HG03558 (cell line): Measurements from ENCODE around the gene RHBDD2.
"Not testable (repeated sequence)": the region's sequence is repeated elsewhere in the genome, so short reads cannot be mapped to it uniquely, and the experiment has no call there.

ENCODE experiments used
- ATAC-seq: cut with Tn5 transposase; IDR thresholded peaks from one replicate; pipeline ENCODE4 v1.9.1; 2021; ENCODE audit warnings: moderate number of reproducible peaks; ENCODE audit not compliant: unreplicated experiment; ENCODE audit errors: extremely low read depth

The RHBDD2 gene

GRCh38 chr7:75878769-75879611, at the start of gene RHBDD2:
RHBDD2 (plus strand) TSS chr7:75879034; CDS start chr7:75879083, 49 bp downstream.
- peak; percentile 65 for ATAC-seq

GRCh38 chr7:75829656-75830055, 49.2 kb upstream of the RHBDD2 start:
- ATAC-seq, result not testable (repeated sequence)

- no peak for ATAC-seq
Measured at GRCh38 chr7:75830978-75831377, 47.9 kb upstream of the RHBDD2 start.

GRCh38 chr7:75833662-75834061, 45.2 kb upstream of the RHBDD2 start:
- not testable (repeated sequence) for ATAC-seq

- no peak for ATAC-seq
Measured at GRCh38 chr7:75835688-75836285, 43.0 kb upstream of the RHBDD2 start.

- ATAC-seq, result no peak
Measured at GRCh38 chr7:75836798-75837197, 42.0 kb upstream of the RHBDD2 start.

- ATAC-seq, result not testable (repeated sequence)
Measured at GRCh38 chr7:75838281-75838930, 40.4 kb upstream of the RHBDD2 start.

GRCh38 chr7:75840029-75840428, 38.8 kb upstream of the RHBDD2 start:
- no peak for ATAC-seq

- ATAC-seq, result peak; percentile 77
Measured at GRCh38 chr7:75842836-75843446, 35.9 kb upstream of the RHBDD2 start.

GRCh38 chr7:75843613-75844116, 35.2 kb upstream of the RHBDD2 start:
- ATAC-seq, result no peak

GRCh38 chr7:75844158-75844557, 34.7 kb upstream of the RHBDD2 start:
- ATAC-seq, result no peak

GRCh38 chr7:75845132-75845531, 33.7 kb upstream of the RHBDD2 start:
- not testable (repeated sequence) for ATAC-seq

GRCh38 chr7:75847707-75848106, 31.1 kb upstream of the RHBDD2 start:
- no peak for ATAC-seq

GRCh38 chr7:75849573-75849972, 29.3 kb upstream of the RHBDD2 start:
- no peak for ATAC-seq

- ATAC-seq, result no peak
Measured at GRCh38 chr7:75850235-75850634, 28.6 kb upstream of the RHBDD2 start.

GRCh38 chr7:75854233-75854632, 24.6 kb upstream of the RHBDD2 start:
- ATAC-seq, result no peak

GRCh38 chr7:75854813-75855345, 24.0 kb upstream of the RHBDD2 start:
- ATAC-seq, result not testable (repeated sequence)

GRCh38 chr7:75856536-75856935, 22.3 kb upstream of the RHBDD2 start:
- no peak for ATAC-seq

- ATAC-seq, result no peak
Measured at GRCh38 chr7:75858410-75858809, 20.4 kb upstream of the RHBDD2 start.

GRCh38 chr7:75861636-75862035, 17.2 kb upstream of the RHBDD2 start:
- ATAC-seq, result no peak
